MCF 10A (cell line): ENCODE results near the gene GRIA1. TPM values are rescaled to one million over a fixed set of nuclear protein-coding genes. Genes with fewer than 3 reads are reported as not detected.
A peak's percentile ranks its signal among the peaks of the same experiment; 100 is the strongest.

ENCODE experiments used
- BruUV-seq: library from RNA; stranded (reverse); fragments of 400-500 nt; replicated peaks from 2 replicates; lab custom pipeline; 2021; lab: Mats Ljungman, UMichigan
- CTCF ChIA-PET: fragments of 300-600 bp; sonication (Branson Sonifier 250); formaldehyde crosslinking; extraction: SDS; loops from one replicate; lab custom pipeline; 2021; ENCODE audit warnings: antibody characterized with exemption, inconsistent platforms; lab: Yijun Ruan, JAX
- POLR2A ChIA-PET: fragments of 300-600, 350-650 bp; sonication (Branson Sonifier 250); formaldehyde crosslinking; extraction: SDS; loops from one replicate; lab custom pipeline; 2020; ENCODE audit warnings: antibody characterized with exemption, inconsistent platforms; lab: Yijun Ruan, JAX
- DNase-seq: peaks from one replicate; pipeline ENCODE4 v3.0.0-alpha.2; 2018; ENCODE audit not compliant: unreplicated experiment
- H3K27ac Mint-ChIP-seq: one replicate; pipeline ENCODE4 v1.8.0; 2022; ENCODE audit warnings: mild to moderate bottlenecking, low read depth, mixed read lengths; ENCODE audit not compliant: unreplicated experiment
- H3K27me3 Mint-ChIP-seq: one replicate; pipeline ENCODE4 v1.8.0; 2022; ENCODE audit warnings: mixed read lengths; ENCODE audit not compliant: insufficient read depth, unreplicated experiment
- H3K36me3 Mint-ChIP-seq: one replicate; pipeline ENCODE4 v1.8.0; 2022; ENCODE audit warnings: mild to moderate bottlenecking, moderate library complexity, mixed read lengths; ENCODE audit not compliant: insufficient read depth, unreplicated experiment
- H3K4me1 Mint-ChIP-seq: one replicate; pipeline ENCODE4 v1.8.0; 2022; ENCODE audit warnings: mixed read lengths; ENCODE audit not compliant: insufficient read depth, unreplicated experiment
- H3K4me3 Mint-ChIP-seq: one replicate; pipeline ENCODE4 v1.8.0; 2022; ENCODE audit warnings: mild to moderate bottlenecking, moderate library complexity, mixed read lengths; ENCODE audit not compliant: unreplicated experiment
- H3K9me3 Mint-ChIP-seq: one replicate; pipeline ENCODE4 v1.8.0; 2022; ENCODE audit warnings: mixed read lengths; ENCODE audit not compliant: unreplicated experiment
- intact Hi-C: fragments of 100-400 bp; cut with micrococcal nuclease; formaldehyde crosslinking; loops from 2 replicates; pipeline ENCODE4 v1.14.1; 2022
- total RNA-seq: library from RNA; stranded (reverse); gene quantifications from 2 replicates; pipeline ENCODE4 v1.2.3, GENCODE V29; 2022
- TF ChIP-seq, protein P1 (sequence below): fragments of 200-600 bp; IDR thresholded peaks from one replicate; pipeline ENCODE4 v1.8.0; 2022; ENCODE audit warnings: antibody characterized with exemption, mild to moderate bottlenecking; ENCODE audit not compliant: unreplicated experiment

The GRIA1 gene
- total RNA-seq, 1 experiment from 2014 or later = not detected

- ChIA-PET POLR2A (no interaction called here), CTCF (interaction anchor here (0.6 to 0.7 kb wide), 4 partner anchors 14 to 1878 kb away, joined by 3 to 4 read pairs (median 4); no protein-coding TSS in a partner anchor)
- TF ChIP-seq, protein P1, sequence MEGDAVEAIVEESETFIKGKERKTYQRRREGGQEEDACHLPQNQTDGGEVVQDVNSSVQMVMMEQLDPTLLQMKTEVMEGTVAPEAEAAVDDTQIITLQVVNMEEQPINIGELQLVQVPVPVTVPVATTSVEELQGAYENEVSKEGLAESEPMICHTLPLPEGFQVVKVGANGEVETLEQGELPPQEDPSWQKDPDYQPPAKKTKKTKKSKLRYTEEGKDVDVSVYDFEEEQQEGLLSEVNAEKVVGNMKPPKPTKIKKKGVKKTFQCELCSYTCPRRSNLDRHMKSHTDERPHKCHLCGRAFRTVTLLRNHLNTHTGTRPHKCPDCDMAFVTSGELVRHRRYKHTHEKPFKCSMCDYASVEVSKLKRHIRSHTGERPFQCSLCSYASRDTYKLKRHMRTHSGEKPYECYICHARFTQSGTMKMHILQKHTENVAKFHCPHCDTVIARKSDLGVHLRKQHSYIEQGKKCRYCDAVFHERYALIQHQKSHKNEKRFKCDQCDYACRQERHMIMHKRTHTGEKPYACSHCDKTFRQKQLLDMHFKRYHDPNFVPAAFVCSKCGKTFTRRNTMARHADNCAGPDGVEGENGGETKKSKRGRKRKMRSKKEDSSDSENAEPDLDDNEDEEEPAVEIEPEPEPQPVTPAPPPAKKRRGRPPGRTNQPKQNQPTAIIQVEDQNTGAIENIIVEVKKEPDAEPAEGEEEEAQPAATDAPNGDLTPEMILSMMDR = no peak
- no TSS peak for BruUV-seq
- Mint-ChIP-seq H3K9me3 (no peaks in the 10 kb centered on the region), H3K36me3 (no peaks in the 10 kb centered on the region), H3K27me3 (no peaks in the 10 kb centered on the region), H3K4me1 (no peaks in the 10 kb centered on the region), H3K27ac (no peak overlapping the region), H3K4me3 (no peak overlapping the region)
- no peak for DNase-seq
- intact Hi-C loops = no loop called here
Observed at GRCh38 chr5:153802050-153802821, 311.8 kb downstream of the GRIA1 start.

DNA sequence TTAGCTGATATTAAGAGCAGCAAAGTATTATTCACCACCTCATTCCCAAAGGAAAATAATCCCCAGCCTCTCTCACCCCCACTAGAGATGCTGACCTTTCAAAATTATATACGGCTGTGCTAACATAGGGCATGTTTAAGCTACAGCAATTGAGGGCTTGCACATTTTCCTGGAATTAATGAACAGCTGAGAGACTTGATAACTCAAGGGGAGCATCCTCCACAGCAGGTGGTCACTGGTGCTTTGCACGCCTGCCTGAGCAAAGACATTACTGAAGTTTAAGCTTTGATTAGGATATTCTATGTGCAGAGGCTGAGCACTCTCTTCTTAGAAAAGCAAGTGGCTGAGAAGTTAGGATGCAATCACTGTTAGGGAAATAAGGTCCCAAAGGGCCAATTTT lies 317.3 kb downstream of the GRIA1 start:
- BruUV-seq = no TSS peak
- H3K4me3 Mint-ChIP-seq = no peak overlapping the region
- intact Hi-C loops = no loop called here
- H3K9me3 Mint-ChIP-seq = no peaks in the 10 kb centered on the region
- no peaks in the 10 kb centered on the region for H3K36me3 Mint-ChIP-seq
- H3K27ac Mint-ChIP-seq = no peak overlapping the region
- no peaks in the 10 kb centered on the region for H3K4me1 Mint-ChIP-seq
- ChIA-PET CTCF (interaction anchor here (0.6 kb wide), 1 partner anchor 131 kb away, joined by 3 read pairs; no protein-coding TSS in a partner anchor), POLR2A (no interaction called here)
- DNase-seq = no peak
- H3K27me3 Mint-ChIP-seq = no peaks in the 10 kb centered on the region
- TF ChIP-seq, protein P1 = no peak

DNA sequence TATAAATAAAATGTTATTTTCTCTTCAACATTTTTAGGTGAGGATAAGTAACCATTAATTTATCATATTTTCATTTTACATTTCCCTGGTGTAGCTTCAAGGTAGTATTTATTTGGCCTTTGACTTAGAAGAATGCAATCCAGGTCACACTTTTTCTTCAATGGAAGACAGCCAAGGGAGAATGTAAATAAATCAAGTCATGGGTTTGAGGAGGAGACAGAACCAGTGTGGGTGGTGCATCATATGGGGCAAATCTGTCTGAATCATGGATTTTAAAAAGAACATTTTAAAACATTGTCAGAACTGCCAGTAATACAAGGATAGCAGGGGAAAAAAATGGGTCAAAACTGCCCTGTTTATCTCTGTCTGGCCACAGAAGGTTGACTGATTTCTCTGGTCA lies 318.7 kb downstream of the GRIA1 start:
- intact Hi-C loops = no loop called here
- no peak overlapping the region for H3K4me3 Mint-ChIP-seq
- no peaks in the 10 kb centered on the region for H3K9me3 Mint-ChIP-seq
- H3K4me1 Mint-ChIP-seq = no peaks in the 10 kb centered on the region
- no peak overlapping the region for H3K27ac Mint-ChIP-seq
- no peaks in the 10 kb centered on the region for H3K27me3 Mint-ChIP-seq
- no TSS peak for BruUV-seq
- POLR2A ChIA-PET = interaction anchor here (0.6 kb wide), 1 partner anchor 69 kb away, joined by 3 read pairs; no protein-coding TSS in a partner anchor
- TF ChIP-seq, protein P1 = no peak
- no peaks in the 10 kb centered on the region for H3K36me3 Mint-ChIP-seq
- DNase-seq = peak; percentile 23
- CTCF ChIA-PET = no interaction called here

DNA sequence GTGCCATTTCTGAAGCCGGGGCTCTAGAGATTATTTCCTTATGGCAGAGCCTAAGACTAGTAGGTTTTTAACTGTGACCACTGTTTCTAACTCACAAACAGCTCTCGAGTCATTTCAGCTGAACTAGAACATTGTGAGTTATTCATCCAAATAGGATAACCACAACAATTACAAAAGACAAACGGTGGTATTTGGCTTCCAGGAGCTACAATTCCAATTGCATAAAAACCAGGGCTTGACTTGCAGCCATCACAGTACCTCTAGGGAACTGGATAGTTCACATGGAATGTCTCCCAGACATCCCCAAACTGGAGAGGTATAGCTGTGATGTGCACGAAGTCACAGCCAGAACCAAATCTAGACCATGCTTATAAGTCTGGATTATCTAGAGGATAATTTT lies 323.4 kb downstream of the GRIA1 start:
- no peak for DNase-seq
- Mint-ChIP-seq H3K27me3 (no peaks in the 10 kb centered on the region), H3K27ac (no peak overlapping the region), H3K4me1 (peaks cover 13% of the 10 kb centered on the region), H3K36me3 (no peaks in the 10 kb centered on the region), H3K4me3 (no peak overlapping the region), H3K9me3 (no peaks in the 10 kb centered on the region)
- BruUV-seq = no TSS peak
- TF ChIP-seq, protein P1 = no peak
- ChIA-PET CTCF (interaction anchor here (0.7 to 0.8 kb wide), 2 partner anchors 9 to 661 kb away, joined by 3 read pairs; no protein-coding TSS in a partner anchor), POLR2A (no interaction called here)
- intact Hi-C loops = no loop called here
